GM10847 (cell line): ENCODE measurements around the gene GALC.

ENCODE experiments used
- POLR2A ChIP-seq: IDR thresholded peaks from 2 replicates; pipeline ENCODE4 v1.6.1; 2011; ENCODE audit not compliant: insufficient read length; ENCODE audit errors: extremely low read depth

Gene GALC

DNA sequence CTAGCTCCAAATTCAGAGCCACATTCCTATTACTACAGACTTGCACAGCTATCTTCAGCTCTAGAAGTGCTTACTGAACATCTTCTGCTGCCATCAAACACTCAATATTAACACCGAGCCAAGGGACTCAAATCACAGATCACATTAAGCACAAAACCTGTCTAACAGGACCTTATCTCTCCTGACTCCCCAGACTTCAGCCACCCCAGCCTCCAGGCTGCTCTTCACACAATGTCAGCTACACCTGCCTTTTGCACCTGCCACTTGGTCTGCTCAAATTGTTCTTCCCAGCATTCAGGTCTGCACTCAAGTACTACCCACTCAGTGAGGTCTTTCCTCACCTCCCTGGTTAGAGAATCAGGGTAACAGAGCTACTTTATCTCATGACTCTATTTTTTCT lies 57.1 kb downstream of the GALC start:
- no peak for TF ChIP-seq POLR2A

DNA sequence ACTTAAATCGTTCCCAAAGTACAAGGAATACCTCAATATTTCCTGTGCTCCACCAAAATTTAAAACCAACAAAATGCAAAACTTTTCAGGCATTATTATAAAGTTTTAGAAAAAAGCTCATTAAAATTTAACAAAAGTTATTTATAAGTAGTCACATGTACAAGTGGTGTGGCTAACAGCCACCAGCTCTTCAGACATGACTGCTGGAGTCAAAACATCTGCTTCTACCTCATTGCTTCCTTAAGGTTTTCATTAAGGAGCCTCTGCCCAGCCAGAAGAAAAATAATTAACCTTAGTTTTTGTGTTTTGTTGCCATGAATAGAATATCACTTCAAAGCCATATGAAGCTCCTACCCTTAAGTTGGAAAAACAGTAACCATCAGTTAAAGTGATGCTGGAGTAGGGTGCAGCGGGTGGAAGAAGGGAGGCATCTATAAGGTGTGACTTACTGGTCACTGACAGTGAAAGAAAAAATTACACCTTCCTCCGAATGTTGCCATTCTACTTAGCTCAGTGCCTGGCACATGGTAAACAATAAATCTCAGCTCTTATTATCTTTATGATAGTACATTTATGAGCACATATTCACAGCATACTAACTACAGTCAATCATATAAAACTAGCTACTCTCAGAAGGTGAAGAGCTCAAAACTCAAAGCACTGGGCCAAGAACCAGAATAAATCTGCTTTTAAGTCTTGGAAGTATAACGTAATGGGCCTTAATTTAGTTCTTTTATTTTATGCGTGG lies 57.7 kb downstream of the GALC start:
- TF ChIP-seq POLR2A: no peak

GRCh38 chr14:87934185-87934584 lies 58.8 kb downstream of the GALC start:
- TF ChIP-seq POLR2A: no peak

GRCh38 chr14:87916886-87917275 lies 76.1 kb downstream of the GALC start:
- TF ChIP-seq POLR2A: no peak

DNA sequence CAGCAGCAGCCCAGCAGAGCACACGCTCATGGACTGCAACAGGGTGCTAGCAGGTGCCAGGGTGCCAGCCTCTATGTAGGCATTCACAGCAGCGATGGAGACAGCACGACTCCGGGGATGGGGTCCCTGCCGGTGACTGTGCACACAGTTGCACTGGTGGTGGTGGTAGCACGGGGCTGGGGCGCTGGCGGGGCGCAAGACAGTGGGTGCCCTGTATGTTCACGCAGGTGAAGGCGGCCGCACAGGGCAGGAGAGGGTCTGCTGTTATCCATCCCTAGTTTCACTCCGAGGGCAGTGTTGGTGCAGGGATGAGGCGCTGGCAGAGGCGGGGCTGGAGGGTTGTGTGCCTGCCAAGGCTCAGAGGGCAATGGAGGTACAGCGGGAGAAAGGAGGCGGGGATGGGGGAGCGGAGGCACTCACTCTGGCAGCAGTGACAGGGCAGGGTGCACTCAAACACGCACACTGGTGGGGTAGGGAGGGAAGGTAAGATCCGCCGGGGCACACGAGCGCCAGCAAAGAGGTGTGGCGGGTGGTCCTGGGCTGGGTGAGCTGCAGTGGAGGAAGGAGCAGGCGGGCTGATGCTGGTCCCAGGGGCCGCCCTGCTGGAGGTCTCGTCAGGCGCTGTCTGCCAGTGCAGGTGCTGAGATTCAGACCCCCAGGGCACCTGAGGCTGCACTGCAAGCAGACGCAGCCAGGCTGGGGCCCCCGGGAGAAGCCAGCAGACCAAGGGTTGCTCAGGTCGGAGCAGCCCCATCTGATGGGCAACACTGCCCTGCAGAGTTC lies 76.7 kb downstream of the GALC start:
- TF ChIP-seq POLR2A: no peak

GRCh38 chr14:87908550-87908949 lies 84.4 kb downstream of the GALC start:
- TF ChIP-seq POLR2A: no peak

- no peak for TF ChIP-seq POLR2A
Measured at GRCh38 chr14:87901652-87902051, 91.3 kb downstream of the GALC start.

DNA sequence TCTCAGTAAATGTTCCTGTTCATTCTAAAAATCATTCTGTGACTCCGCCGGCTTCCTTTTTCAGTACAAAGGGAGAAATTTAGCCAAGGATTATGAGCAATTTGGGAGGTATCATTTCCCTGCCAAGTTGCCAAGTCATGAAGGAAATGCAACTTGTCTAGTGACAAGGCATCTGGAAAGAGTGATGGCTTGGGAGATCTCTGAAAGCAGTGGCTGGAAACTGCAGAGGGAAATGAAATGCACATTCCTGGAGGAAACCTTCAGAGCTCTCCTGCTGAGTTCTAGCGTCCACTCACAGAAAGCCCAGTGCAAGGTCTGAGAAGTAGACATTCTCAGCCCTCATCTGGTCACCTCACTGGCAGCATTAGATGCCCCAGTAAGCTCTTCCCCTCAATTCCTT lies 91.7 kb downstream of the GALC start:
- no peak for TF ChIP-seq POLR2A

GRCh38 chr14:87899228-87899627 lies 93.8 kb downstream of the GALC start:
- no peak for TF ChIP-seq POLR2A

DNA sequence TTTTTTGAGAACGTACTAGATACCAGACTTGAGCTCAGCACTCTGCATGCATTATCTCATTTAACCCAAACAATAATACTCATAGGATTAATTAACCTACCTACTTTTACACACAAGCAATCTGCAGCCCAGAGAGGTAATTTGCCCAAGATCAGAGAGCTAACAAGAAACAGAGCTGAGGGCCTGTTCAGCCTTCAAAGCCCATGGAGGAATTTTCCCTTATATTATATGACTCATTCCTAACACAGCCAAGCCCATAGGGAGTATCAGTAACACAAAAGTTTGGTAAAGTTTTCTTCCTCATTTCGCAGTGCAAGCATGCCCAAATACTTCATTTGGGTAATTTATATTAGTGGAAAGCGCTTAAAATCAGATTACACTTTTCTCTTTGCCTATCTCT lies 94.7 kb downstream of the GALC start:
- TF ChIP-seq POLR2A: no peak

- TF ChIP-seq POLR2A: no peak
Measured at GRCh38 chr14:87896393-87897380, 96.3 kb downstream of the GALC start.

DNA sequence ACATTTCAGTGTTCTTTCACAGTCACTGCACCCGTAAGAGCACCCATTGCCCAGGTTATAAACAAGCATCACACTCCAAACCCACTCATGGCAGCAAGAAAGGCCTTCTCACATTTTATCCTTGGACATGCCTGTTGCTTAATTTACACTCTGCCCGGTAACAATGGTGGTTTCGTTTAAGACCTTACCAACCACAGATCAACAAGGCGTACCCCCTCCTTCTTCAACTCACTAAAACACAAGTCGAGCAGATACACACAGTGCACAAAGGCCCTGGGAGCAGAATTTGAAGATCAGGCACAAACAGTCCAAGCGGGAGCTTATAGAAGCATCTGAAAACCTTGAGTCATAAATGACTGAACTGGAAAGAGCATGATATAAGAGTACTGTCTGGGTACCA lies 98.1 kb downstream of the GALC start:
- TF ChIP-seq POLR2A: no peak

- no peak for TF ChIP-seq POLR2A
Measured at GRCh38 chr14:87892763-87893162, 100.2 kb downstream of the GALC start.

DNA sequence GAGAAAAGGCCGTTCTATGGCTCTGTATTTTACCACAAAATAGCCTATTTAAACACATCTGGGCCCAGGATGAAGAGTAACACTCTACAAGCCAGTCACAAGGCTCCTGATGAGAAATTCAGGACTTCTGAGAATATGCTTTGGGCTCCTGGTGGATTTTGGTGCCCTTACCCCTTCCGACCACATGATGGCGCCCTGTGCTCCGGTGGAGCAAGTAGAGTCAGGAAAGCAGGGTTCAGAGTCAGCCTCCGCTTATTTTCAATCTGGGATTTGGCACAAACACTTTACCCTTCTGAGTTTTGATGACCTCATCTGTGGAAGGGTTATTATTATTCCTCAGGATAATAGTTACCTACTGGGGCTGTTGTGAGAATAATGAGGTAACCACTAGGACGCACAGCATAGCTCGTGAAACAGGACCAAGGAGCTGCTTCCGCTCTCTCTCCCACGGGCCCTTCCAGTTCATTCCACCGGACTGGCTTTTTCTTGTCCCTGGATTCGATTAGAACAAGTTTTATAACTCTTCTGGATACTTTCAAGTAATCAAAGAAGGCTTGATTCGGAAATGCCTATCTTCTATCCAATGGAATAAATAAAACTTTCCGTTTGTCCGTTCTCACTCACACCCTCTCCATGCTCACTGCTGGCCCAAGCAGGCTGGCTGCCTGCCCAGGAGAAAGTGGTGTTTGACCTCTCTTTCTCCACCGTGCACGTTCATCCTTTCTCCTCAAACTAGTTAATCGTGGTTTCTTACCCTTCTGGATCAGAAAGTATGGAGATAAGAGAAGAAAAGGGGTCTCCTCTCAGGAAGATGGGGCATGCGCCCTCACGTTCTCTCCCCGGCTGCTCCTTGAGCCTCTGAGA lies 104.6 kb downstream of the GALC start:
- TF ChIP-seq POLR2A: no peak
